Urinary bladder (tissue), 4 donors: Measurements from ENCODE around the gene RNF111. TPM values are rescaled to one million over a fixed set of nuclear protein-coding genes. Genes with fewer than 3 reads are reported as not detected.
A peak's percentile ranks its signal among the peaks of the same experiment; 100 is the strongest.

Experiments
- DNase-seq: peaks from one replicate; pipeline ENCODE4 v3.0.0-alpha.2; 2015; ENCODE audit errors: extremely low spot score
- H3K27ac ChIP-seq: one replicate; pipeline ENCODE4 v1.5.1; 2013; ENCODE audit warnings: low read depth, mild to moderate bottlenecking, moderate library complexity
- H3K36me3 ChIP-seq: one replicate; pipeline ENCODE4 v1.6.1; 2013; ENCODE audit warnings: mild to moderate bottlenecking, moderate library complexity; ENCODE audit not compliant: insufficient read depth
- H3K4me1 ChIP-seq: one replicate; pipeline ENCODE4 v1.6.1; 2013; ENCODE audit warnings: mild to moderate bottlenecking, moderate library complexity; ENCODE audit not compliant: insufficient read depth
- H3K4me3 ChIP-seq: one replicate; pipeline ENCODE4 v1.5.1; 2013; ENCODE audit warnings: low read depth, low read length
- WGBS: extraction: QIAGEN DNeasy Blood & Tissue Kit; methylation state at CpG from one replicate; pipeline ENCODE4 v1.1.7; 2013; 5-methylcytosine and 5-hydroxymethylcytosine counted together
- polyA plus RNA-seq: library from polyadenylated mRNA; stranded (reverse); fragments of 200-250 nt; gene quantifications from one replicate; pipeline ENCODE4 v1.2.3, GENCODE V29; 2013
- total RNA-seq: library from RNA; depleted of rRNA; stranded (reverse); fragments of >200 nt; gene quantifications from one replicate; pipeline ENCODE4 v1.2.3, GENCODE V29; 2014
- donor health status: healthy with polysubstance abuse.
- donor health status: healthy.

The RNF111 gene
- total RNA-seq (38.3 TPM), polyA plus RNA-seq (11.3 TPM)

GRCh38 chr15:58987491-58988005, at the start of gene RNF111:
TSS of gene RNF111 (plus strand) at chr15:58987663. CDS start at chr15:59030823, 43,160 bp downstream.
- peak within 1 kb of the TSS; percentile 91 for H3K27ac ChIP-seq
- under 1% methylated on average over 47 of the region's 47 CpGs for WGBS

DNA sequence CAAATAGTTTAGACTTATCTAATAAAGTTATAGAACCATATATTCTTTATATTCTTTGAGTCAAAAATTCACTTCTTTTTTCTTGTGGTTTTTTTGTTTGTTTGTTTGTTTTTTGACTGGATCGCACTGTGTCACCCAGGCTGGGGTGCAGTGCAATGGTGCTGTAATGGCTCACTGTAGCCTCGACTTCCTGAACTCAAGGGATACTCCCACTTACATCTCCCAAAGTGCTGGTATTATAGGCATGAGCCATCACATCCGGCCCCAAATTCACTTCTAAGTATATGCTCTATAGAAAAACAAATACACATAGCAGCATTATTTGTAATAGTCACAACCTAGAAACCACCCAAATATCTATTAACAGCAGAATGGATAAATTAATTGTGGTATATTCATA, 40.3 kb upstream of the RNF111 start:
- Histone ChIP-seq H3K27ac (no peak overlapping the region), H3K36me3 (no peaks in the 10 kb centered on the region), H3K4me1 (no peaks in the 10 kb centered on the region), H3K4me3 (no peak overlapping the region)
- WGBS, result 91% methylated on average over 3 of the region's 3 CpGs
- DNase-seq, result no peak

More at GRCh38 chr15:58987491-58988005, at the start of gene RNF111:
- peak; percentile 92 for DNase-seq
- H3K36me3 ChIP-seq, result no peaks in the 10 kb centered on the region
- no peaks in the 10 kb centered on the region for H3K4me1 ChIP-seq
- peak within 1 kb of the TSS; percentile 67 for H3K4me3 ChIP-seq

- no peak overlapping the region for H3K4me3 ChIP-seq
- H3K4me1 ChIP-seq, result no peaks in the 10 kb centered on the region
- DNase-seq, result no peak
- no peaks in the 10 kb centered on the region for H3K36me3 ChIP-seq
- 42% methylated on average over 5 of the region's 5 CpGs for WGBS
- peak overlapping the region; percentile 38 for H3K27ac ChIP-seq
Measured at GRCh38 chr15:58951388-58952007, 36.0 kb upstream of the RNF111 start.

DNA sequence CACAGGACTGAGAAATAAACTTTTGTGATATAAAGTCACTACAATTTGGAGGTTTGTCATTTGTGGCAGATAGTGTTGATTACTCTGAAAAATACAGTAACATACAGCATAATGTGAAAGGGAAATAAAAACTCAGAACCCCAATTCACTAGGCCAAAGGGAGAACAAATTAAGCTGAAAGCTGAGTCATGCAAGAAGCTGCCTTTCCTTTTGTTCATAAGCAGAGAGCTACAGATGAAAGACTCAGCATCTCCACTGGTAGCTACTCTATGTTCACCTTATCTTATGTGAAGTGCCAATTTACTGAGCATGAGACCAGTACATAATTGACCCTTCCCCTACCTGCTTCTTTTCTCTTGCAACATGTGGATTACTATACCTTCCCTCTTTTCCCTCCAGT, 34.7 kb upstream of the RNF111 start:
- Histone ChIP-seq H3K4me3 (no peak overlapping the region), H3K4me1 (no peaks in the 10 kb centered on the region), H3K27ac (no peak overlapping the region), H3K36me3 (no peaks in the 10 kb centered on the region)
- DNase-seq, result no peak

DNA sequence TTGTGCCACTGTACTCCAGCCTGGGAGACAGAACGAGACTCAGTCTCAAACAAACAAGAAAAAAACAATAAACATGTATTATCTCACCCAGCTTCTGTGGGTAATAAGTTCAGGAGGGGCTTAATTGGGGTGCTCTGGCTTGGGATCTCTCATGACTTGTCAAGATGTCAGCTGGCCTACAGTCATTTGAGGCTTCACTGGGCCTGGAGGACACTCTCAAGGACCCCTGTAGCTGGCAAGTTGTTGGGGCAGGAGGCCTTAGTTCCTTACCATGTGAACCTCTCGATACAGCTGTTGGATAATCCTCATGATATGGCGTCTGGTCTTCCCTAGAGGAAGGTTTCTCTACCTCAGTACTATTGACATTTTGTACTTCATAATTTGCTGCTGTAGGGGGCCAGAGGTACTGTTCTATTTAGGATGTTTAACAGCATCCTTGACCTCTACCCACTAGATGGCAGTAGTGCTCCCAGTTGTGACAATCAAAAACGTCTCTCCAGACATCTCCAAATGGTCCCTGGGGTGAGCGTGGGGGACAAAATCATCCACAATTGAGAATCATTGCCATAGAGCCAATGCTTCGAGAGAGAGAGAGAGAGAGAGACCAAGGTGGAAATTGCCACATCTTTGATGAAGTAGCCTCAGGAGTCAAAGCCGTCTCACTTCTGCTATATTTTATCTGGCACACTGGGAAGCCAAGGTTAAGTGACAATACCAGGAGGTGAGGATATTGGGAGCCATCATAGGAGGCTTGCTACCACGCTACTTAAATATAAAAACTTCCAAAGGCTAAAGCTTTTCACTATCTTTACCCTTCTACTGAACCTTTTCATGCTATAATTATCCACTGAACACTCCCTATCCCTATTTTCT, 30.1 kb upstream of the RNF111 start:
- Histone ChIP-seq H3K27ac (no peak overlapping the region), H3K4me3 (no peak overlapping the region), H3K36me3 (no peaks in the 10 kb centered on the region), H3K4me1 (no peaks in the 10 kb centered on the region)
- WGBS, result 27% methylated on average over 8 of the region's 8 CpGs
- no peak for DNase-seq

DNA sequence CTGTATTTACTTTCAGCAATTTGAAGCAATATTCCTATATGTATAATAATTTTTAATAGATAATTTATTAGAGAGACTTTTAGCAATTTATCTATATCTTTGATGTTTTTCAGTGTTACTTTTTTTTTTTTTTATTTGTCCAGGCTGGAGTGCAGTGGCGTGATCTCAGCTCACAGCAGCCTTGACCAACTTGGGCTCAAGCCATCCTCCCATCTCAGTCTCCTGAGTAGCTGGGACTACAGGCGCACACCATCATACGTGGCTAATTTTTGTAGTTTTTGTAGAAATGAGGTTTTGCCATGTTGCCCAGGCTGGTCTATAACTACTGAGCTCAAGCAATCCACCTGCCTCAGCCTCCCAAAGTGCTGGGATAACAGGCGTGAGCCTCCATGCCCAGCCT, 28.7 kb upstream of the RNF111 start:
- DNase-seq, result no peak
- H3K4me3 ChIP-seq, result no peak overlapping the region
- no peak overlapping the region for H3K27ac ChIP-seq
- H3K4me1 ChIP-seq, result no peaks in the 10 kb centered on the region
- 89% methylated on average over 4 of the region's 4 CpGs for WGBS
- H3K36me3 ChIP-seq, result no peaks in the 10 kb centered on the region

GRCh38 chr15:58962136-58962535, 25.3 kb upstream of the RNF111 start:
- Histone ChIP-seq H3K27ac (no peak overlapping the region), H3K4me3 (no peak overlapping the region), H3K36me3 (no peaks in the 10 kb centered on the region), H3K4me1 (no peaks in the 10 kb centered on the region)
- no peak for DNase-seq
- 69% methylated on average over 1 of the region's 1 CpG for WGBS

- no peaks in the 10 kb centered on the region for H3K4me1 ChIP-seq
- 80% methylated on average over 8 of the region's 8 CpGs for WGBS
- H3K36me3 ChIP-seq, result no peaks in the 10 kb centered on the region
- H3K27ac ChIP-seq, result no peak overlapping the region
- no peak overlapping the region for H3K4me3 ChIP-seq
- no peak for DNase-seq
Measured at GRCh38 chr15:58962662-58963565, 24.5 kb upstream of the RNF111 start.

- no peak overlapping the region for H3K27ac ChIP-seq
- DNase-seq, result no peak
- WGBS, result 81% methylated on average over 3 of the region's 3 CpGs
- H3K4me3 ChIP-seq, result no peak overlapping the region
- H3K4me1 ChIP-seq, result no peaks in the 10 kb centered on the region
- H3K36me3 ChIP-seq, result no peaks in the 10 kb centered on the region
Measured at GRCh38 chr15:58966698-58967097, 20.8 kb upstream of the RNF111 start.

DNA sequence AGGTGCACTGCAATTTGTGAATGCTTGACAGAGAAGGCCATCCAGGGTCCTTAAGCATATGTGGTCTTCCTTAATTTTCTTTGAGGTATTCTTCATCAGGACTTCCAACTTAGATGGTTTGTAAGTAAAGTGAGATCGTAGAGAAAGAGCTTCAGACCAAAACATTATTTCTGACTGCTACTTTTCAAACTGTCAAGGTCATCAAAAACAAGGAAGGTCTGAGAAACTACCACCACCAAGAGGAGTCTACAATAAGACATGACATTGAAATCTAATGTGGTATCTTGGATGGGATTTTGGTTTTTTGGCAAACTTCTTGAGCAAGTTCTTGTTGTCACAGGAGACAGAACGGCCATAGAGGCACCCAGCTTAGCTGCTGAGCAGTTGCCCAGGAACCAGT, 20.0 kb upstream of the RNF111 start:
- Histone ChIP-seq H3K4me3 (no peak overlapping the region), H3K36me3 (no peaks in the 10 kb centered on the region), H3K27ac (no peak overlapping the region), H3K4me1 (no peaks in the 10 kb centered on the region)
- DNase-seq, result no peak
- WGBS, result 86% methylated on average over 2 of the region's 2 CpGs

GRCh38 chr15:58977887-58978286, 9.6 kb upstream of the RNF111 start:
- Histone ChIP-seq H3K4me1 (no peaks in the 10 kb centered on the region), H3K36me3 (no peaks in the 10 kb centered on the region), H3K27ac (no peak overlapping the region), H3K4me3 (no peak overlapping the region)
- DNase-seq, result no peak

- H3K36me3 ChIP-seq, result no peaks in the 10 kb centered on the region
- no peaks in the 10 kb centered on the region for H3K4me1 ChIP-seq
- DNase-seq, result no peak
- WGBS, result 8% methylated on average over 5 of the region's 5 CpGs
- H3K27ac ChIP-seq, result no peak overlapping the region
- no peak overlapping the region for H3K4me3 ChIP-seq
Measured at GRCh38 chr15:58980351-58980939, 7.0 kb upstream of the RNF111 start.

- 72% methylated on average over 6 of the region's 6 CpGs for WGBS
- DNase-seq, result no peak
- Histone ChIP-seq H3K4me3 (no peak overlapping the region), H3K4me1 (no peaks in the 10 kb centered on the region), H3K27ac (no peak overlapping the region), H3K36me3 (no peaks in the 10 kb centered on the region)
Measured at GRCh38 chr15:58981808-58982475, 5.5 kb upstream of the RNF111 start.
